ENCODE data around the gene CCDC192.

DNA sequence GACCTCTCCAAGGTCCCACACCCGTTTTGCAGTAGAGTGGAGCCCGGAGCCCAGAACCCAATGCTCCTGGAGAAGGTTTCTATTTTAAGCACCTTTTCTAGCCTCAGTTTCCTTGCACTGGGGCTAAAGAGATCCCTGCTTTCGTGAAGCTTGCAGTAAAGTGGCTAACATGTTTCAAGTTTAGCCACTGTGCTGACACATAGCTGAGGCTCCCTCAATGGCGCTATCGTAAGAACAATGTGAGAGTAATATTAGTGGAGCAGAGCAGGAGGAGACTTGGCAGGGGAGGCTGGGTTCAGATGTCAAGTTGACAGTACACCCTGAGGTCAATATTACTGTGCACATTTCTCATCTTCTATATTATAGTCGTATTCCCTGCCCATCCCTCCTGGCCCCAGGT is 46.4 kb upstream of the CCDC192 start:
- TF ChIP-seq, protein P1, sequence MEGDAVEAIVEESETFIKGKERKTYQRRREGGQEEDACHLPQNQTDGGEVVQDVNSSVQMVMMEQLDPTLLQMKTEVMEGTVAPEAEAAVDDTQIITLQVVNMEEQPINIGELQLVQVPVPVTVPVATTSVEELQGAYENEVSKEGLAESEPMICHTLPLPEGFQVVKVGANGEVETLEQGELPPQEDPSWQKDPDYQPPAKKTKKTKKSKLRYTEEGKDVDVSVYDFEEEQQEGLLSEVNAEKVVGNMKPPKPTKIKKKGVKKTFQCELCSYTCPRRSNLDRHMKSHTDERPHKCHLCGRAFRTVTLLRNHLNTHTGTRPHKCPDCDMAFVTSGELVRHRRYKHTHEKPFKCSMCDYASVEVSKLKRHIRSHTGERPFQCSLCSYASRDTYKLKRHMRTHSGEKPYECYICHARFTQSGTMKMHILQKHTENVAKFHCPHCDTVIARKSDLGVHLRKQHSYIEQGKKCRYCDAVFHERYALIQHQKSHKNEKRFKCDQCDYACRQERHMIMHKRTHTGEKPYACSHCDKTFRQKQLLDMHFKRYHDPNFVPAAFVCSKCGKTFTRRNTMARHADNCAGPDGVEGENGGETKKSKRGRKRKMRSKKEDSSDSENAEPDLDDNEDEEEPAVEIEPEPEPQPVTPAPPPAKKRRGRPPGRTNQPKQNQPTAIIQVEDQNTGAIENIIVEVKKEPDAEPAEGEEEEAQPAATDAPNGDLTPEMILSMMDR (IDR thresholded peaks at IDR 0.05): no peak
- TF ChIP-seq EZH2 (IDR thresholded peaks at IDR 0.05) (no peak), EZH2phosphoT487 (IDR thresholded peaks at IDR 0.05) (no peak)
